RPMI7951 (cell line): ENCODE data around the gene HBA1. TPM values are rescaled to one million over a fixed set of nuclear protein-coding genes. Genes with fewer than 3 reads are reported as not detected.
"Not testable (repeated sequence)": the region's sequence is repeated elsewhere in the genome, so short reads cannot be mapped to it uniquely, and the experiment has no call there.

Experiments
- DNase-seq: peaks from one replicate; pipeline ENCODE4 v3.0.0-alpha.2; 2012; ENCODE audit warnings: low read depth
- total RNA-seq: library from RNA; depleted of rRNA; stranded (reverse); fragments of >200 nt; shearing (Covaris generic); gene quantifications from 2 replicates; pipeline ENCODE4 v1.2.3, GENCODE V29; 2014

The HBA1 gene
- total RNA-seq, 1 experiment from 2014 or later = not detected

DNA sequence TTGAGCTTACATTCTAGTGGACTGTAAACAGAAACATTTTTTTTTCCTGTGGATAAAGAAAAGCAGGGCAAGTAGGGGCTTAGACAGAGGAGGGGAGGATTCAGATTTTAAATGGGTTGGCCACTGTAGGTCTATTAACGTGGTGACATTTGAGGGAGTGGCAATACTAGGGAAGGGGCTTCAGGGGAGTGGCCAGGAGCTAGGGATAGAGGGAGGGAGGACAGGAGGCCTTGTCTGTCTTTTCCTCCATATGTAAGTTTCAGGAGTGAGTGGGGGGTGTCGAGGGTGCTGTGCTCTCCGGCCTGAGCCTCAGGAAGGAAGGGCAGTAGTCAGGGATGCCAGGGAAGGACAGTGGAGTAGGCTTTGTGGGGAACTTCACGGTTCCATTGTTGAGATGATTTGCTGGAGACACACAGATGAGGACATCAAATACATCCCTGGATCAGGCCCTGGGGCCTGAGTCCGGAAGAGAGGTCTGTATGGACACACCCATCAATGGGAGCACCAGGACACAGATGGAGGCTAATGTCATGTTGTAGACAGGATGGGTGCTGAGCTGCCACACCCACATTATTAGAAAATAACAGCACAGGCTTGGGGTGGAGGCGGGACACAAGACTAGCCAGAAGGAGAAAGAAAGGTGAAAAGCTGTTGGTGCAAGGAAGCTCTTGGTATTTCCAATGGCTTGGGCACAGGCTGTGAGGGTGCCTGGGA is 17.2 kb upstream of the HBA1 start:
- DNase-seq = no peak

DNA sequence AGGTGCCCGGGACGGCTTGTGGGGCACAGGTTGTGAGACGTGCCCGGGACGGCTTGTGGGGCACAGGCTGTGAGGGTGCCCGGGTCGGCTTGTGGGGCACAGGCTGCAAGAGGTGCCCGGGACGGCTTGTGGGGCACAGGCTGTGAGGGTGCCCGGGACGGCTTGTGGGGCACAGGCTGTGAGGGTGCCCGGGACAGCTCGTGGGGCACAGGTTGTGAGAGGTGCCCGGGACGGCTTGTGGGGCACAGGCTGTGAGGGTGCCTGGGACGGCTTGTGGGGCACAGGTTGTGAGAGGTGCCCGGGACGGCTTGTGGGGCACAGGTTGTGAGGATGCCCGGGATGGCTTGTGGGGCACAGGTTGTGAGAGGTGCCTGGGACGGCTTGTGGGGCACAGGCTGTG is 16.2 kb upstream of the HBA1 start:
- not testable (repeated sequence) for DNase-seq

DNA sequence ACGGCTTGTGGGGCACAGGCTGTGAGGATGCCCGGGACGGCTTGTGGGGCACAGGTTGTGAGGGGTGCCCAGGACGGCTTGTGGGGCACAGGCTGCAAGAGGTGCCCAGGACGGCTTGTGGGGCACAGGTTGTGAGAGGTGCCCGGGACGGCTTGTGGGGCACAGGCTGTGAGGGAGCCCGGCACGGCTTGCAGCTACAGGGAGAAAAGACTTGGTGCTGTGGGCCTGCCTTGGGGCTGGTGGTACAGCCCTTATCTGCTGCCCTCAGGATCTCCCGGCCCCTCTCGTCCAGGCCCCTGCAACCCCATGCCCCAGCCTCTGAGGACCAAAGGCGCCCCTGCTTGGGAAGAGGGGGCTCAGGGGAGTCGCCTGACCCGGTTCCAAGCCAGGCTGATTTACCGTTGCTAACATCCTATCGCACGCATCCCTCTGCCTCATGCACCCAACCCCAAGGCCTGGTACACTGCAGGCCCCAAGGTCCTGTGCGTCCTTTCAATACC is 15.7 kb upstream of the HBA1 start:
- DNase-seq = no peak

DNA sequence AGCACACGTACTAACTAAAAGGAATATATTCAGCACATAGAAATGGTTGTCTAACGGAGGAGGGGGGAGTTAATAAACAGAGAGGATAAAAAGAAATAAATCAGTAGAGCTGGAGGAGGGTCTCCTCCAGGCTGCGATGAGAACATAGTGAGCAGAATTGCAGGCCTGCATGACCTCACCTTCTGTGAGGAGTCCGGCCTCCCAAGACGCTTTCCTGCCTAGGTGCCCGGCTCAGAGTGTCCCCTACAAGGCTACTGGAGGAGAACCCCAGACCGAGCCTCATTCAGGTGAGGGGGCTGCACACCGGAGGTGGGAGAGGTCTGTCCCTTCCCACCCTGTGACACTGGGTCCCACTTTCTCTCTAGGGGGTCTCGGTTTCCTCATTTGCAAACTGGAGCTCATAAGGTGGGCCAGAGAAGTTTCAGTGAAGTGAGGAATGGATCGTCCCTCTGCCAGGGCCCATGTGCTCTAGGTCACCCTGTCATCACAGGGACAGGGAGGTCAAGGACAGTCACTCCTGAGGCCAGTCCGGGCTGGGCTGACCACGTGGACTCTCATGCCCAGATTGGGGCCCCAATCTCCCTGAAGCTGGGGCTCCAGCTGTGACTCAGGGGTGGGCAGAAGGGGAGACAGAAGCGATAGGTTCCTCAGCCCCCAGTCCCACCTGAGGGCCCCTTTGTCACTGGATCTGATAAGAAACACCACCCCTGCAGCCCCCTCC is 14.0 kb upstream of the HBA1 start:
- DNase-seq = no peak

DNA sequence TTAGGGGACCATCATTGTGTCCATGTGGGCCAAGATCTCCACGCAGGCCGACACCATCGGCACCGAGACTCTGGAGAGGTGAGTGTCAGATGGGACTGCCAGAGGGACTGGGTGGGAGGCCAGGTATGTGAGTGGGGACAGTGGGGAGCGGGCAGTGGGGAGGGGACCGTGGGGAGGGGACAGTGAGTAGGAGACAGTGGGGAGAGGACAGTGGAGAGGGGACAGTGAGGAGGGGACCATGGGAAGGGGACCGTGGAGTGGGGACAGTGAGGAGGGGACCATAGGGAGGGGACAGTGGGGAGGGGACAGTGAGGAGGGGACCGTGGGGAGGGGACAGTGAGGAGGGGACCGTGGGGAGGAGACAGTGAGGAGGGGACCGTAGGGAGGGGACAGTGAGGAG is 13.3 kb upstream of the HBA1 start:
- not testable (repeated sequence) for DNase-seq

DNA sequence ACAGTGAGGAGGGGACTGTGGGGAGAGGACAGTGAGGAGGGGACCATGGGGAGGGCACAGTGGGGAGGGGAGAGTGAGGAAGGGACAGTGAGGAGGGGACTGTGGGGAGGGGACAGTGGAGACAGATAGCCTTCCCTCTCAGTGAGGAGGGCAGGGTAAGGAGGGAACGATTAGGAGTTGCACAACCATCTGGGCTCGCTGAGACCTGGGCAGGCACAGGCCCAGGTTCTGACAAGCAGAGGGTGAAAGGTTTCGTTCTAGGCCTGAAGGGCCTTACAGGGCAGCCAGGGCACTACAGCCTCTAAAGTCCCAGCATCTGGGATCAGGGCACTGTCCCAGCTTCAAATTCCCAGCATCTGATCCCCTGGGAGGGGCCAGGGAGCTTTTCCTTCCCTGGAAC is 12.8 kb upstream of the HBA1 start:
- not testable (repeated sequence) for DNase-seq

DNA sequence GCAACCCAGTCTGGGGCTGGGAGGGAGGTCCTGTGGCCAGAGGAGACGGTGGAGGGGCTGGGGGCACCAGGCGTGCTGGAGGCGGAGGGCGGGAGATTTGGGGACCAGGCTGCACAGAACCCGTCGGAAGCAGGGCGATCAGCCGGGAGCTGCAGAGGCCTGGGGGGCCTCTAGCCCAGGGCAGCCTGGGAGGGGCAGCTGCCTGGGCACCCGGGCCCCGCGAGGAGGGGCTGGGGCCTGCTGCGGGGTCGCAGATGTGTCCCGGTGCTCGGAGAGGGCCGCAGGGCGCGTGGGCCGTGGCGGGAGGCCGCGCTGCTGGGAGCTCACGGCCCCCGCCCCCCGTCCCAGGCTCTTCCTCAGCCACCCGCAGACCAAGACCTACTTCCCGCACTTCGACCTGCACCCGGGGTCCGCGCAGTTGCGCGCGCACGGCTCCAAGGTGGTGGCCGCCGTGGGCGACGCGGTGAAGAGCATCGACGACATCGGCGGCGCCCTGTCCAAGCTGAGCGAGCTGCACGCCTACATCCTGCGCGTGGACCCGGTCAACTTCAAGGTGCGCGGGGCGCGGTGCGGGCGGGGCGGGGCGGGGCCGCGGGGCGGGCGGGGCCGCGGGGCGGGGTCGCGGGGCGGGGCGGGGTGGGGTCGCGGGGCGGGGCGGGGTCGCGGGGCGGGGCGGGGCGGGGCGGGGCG is 12.2 kb upstream of the HBA1 start:
- not testable (repeated sequence) for DNase-seq

DNA sequence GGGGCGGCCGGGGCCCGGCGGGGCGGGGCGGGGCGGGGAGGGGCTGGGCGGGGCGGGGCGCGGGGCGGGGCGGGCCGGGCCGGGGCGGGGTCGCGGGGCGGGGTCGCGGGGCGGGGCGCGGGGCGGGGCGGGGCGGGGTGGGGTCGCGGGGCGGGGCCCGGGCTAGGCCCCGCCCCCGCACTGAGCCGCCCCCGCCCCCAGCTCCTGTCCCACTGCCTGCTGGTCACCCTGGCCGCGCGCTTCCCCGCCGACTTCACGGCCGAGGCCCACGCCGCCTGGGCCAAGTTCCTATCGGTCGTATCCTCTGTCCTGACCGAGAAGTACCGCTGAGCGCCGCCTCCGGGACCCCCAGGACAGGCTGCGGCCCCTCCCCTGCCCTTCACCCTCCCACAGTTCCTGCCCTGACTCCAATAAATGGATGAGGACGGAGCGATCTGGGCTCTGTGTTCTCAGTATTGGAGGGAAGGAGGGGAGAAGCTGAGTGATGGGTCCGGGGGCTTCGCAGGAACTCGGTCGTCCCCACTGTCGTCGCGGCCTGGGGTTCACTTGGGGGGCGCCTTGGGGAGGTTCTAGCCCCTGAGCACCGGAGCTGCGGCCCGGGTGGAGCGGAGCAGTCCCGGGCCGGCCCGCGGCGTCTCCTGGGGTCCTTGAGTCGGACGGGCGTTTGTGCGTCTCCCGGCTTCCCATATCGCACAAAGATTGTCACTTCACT is 11.5 kb upstream of the HBA1 start:
- DNase-seq = no peak

DNA sequence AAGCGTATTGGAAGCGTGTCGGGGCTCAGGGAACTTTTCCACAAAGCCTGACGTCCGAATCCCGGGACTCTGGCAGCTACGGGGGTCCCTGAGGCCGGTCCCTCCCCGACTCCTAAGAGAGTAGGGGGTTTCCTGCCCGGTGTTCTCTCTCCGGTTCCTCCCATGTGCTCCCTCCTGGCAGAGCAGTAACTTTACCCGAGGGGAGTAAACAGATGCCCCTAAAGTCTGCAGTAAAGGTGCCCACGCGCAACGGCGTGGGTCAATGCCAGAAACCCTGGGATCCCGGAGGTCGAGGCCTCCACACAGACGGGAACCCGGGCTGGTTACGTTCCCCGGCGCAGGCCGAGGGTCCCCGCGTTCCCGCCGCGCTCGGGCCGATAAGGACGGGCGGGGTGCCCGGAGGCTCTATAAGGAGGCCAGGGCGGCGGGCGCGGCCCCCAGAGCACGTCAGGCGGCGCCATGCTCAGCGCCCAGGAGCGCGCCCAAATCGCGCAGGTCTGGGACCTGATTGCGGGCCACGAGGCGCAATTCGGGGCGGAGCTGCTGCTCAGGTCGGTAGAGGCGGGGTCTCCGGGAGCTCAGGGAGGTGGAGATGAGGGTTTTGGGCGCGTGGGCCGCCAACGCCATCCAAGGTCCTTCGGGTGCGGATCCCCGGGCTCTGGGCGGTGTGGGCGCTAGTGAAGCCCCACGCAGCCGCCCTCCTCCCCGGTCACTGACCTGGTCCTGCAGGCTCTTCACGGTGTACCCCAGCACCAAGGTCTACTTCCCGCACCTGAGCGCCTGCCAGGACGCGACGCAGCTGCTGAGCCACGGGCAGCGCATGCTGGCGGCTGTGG is 10.7 kb upstream of the HBA1 start, which contains the start of gene HBM:
Gene HBM, plus strand, starts transcription at position 440 of the 836 bp plus-strand sequence. Its CDS starts 20 bp downstream, at position 460.
- no peak for DNase-seq

DNA sequence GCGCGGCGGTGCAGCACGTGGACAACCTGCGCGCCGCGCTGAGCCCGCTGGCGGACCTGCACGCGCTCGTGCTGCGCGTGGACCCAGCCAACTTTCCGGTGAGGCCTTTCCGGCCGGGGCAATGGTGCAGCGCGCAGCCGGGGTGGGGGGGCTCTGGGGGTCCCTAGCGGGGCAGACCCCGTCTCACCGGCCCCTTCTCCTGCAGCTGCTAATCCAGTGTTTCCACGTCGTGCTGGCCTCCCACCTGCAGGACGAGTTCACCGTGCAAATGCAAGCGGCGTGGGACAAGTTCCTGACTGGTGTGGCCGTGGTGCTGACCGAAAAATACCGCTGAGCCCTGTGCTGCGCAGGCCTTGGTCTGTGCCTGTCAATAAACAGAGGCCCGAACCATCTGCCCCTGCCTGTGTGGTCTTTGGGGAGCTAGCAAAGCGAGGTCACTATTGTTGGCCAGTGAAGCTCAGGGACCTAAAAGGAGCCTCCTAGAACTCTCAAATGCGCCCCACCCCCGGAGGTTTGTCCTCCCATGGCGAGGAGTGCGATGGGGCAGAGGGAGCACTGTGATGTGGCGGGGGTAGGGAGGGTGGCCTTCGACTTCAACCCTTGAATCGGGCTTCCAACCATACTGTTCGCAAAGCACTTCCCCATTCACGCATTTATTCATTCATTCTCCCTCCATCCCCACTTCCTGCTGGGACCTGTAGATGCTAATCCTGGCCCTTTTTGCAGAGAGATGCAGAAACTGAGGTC is 9.9 kb upstream of the HBA1 start:
- DNase-seq = no peak

DNA sequence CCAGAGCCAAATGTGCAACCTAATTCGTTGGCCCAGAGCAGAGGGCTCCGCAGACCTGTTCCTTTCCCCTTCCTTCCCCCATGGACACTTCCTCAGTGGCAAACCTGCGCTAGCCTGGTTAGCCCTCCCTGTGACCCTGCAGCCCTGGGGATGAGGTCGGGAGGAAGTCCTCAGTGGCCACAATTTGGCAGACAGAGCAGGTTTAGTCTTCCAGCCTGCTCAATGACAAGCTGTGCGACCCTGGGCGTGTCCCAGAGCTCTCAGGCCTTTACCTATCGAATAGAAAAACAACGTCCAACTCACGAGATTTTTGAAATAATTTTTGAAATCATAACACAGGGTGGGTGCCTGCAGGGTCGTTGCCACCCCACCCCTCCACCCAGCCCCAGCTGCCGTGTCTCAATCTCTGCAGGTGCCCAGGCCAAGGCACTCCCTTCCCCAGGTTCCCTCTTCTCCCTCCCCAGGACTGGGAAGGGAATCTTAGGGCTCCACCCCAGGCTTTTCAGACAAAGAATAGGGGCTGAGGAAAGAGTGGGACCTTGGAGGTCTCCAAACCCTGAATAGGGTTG is 9.3 kb upstream of the HBA1 start:
- no peak for DNase-seq

DNA sequence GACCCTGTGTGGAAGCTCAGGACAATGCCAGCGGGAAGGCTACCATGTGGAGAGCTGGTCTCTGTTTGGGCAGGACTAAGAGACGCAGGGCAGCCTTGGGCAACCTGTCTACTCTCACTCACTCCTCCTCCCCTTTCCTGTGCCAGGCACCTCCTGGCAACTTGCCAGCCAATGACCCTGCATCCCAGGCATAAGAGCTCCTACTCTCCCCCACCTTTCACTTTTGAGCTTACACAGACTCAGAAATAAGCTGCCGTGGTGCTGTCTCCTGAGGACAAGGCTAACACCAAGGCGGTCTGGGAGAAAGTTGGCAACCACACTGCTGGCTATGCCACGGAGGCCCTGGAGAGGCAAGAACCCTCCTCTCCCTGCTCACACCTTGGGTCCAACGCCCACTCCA is 8.1 kb upstream of the HBA1 start:
- DNase-seq = no peak

DNA sequence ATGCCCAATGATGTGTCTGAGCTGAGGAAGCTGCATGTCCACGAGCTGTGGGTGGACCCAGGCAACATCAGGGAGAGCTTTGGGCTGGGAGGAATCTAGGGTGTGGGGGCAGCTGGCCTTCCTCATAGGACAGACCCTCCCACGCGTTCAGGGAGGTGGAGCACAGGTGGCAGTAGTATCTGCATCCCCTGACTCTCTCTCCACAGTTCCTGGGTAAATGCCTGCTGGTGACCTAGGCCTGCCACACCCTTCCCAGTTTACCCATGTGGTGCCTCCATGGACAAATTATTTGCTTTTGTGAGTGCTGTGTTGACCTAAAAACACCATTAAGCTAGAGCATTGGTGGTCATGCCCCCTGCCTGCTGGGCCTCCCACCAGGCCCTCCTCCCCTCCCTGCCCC is 7.5 kb upstream of the HBA1 start:
- DNase-seq = no peak

DNA sequence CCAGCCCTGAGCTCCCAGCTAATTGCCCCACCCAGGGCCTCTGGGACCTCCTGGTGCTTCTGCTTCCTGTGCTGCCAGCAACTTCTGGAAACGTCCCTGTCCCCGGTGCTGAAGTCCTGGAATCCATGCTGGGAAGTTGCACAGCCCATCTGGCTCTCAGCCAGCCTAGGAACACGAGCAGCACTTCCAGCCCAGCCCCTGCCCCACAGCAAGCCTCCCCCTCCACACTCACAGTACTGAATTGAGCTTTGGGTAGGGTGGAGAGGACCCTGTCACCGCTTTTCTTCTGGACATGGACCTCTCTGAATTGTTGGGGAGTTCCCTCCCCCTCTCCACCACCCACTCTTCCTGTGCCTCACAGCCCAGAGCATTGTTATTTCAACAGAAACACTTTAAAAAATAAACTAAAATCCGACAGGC is 6.4 kb upstream of the HBA1 start:
- peak; percentile 15 for DNase-seq

DNA sequence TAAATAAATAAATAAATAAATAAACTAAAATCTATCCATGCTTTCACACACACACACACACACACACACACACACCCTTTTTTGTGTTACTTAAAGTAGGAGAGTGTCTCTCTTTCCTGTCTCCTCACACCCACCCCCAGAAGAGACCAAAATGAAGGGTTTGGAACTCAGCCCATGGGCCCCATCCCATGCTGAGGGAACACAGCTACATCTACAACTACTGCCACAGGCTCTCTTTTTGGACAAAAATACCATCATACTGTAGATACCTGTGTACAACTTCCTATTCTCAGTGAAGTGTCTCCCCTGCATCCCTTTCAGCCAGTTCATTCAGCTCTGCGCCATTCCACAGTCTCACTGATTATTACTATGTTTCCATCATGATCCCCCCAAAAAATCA is 5.7 kb upstream of the HBA1 start:
- DNase-seq = no peak

DNA sequence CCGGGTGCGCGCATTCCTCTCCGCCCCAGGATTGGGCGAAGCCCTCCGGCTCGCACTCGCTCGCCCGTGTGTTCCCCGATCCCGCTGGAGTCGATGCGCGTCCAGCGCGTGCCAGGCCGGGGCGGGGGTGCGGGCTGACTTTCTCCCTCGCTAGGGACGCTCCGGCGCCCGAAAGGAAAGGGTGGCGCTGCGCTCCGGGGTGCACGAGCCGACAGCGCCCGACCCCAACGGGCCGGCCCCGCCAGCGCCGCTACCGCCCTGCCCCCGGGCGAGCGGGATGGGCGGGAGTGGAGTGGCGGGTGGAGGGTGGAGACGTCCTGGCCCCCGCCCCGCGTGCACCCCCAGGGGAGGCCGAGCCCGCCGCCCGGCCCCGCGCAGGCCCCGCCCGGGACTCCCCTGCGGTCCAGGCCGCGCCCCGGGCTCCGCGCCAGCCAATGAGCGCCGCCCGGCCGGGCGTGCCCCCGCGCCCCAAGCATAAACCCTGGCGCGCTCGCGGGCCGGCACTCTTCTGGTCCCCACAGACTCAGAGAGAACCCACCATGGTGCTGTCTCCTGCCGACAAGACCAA is 4.0 kb upstream of the HBA1 start, which contains the start of gene HBA2:
Gene HBA2, plus strand, starts transcription at position 503 of the 568 bp plus-strand sequence. Its CDS starts 37 bp downstream, at position 540.
- not testable (repeated sequence) for DNase-seq

DNA sequence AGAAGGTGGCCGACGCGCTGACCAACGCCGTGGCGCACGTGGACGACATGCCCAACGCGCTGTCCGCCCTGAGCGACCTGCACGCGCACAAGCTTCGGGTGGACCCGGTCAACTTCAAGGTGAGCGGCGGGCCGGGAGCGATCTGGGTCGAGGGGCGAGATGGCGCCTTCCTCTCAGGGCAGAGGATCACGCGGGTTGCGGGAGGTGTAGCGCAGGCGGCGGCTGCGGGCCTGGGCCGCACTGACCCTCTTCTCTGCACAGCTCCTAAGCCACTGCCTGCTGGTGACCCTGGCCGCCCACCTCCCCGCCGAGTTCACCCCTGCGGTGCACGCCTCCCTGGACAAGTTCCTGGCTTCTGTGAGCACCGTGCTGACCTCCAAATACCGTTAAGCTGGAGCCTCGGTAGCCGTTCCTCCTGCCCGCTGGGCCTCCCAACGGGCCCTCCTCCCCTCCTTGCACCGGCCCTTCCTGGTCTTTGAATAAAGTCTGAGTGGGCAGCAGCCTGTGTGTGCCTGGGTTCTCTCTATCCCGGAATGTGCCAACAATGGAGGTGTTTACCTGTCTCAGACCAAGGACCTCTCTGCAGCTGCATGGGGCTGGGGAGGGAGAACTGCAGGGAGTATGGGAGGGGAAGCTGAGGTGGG is 3.1 kb upstream of the HBA1 start:
- DNase-seq = not testable (repeated sequence)

DNA sequence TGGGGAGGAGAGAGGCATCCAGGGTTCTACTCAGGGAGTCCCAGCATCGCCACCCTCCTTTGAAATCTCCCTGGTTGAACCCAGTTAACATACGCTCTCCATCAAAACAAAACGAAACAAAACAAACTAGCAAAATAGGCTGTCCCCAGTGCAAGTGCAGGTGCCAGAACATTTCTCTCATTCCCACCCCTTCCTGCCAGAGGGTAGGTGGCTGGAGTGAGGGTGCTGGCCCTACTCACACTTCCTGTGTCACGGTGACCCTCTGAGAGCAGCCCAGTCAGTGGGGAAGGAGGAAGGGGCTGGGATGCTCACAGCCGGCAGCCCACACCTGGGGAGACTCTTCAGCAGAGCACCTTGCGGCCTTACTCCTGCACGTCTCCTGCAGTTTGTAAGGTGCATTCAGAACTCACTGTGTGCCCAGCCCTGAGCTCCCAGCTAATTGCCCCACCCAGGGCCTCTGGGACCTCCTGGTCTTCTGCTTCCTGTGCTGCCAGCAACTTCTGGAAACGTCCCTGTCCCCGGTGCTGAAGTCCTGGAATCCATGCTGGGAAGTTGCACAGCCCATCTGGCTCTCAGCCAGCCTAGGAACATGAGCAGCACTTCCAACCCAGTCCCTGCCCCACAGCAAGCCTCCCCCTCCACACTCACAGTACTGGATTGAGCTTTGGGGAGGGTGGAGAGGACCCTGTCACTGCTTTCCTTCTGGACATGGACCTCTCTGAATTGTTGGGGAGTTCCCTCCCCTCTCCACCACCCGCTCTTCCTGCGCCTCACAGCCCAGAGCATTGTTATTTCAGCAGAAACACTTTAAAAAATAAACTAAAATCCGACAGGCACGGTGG is 2.3 kb upstream of the HBA1 start:
- not testable (repeated sequence) for DNase-seq
